Astrocyte of the hippocampus (primary cell): ENCODE results near the gene MGAM2.

ENCODE experiments used
- DNase-seq: peaks from one replicate; pipeline ENCODE4 v3.0.0; 2011; ENCODE audit warnings: low read depth, low spot score

MGAM2 gene

DNA sequence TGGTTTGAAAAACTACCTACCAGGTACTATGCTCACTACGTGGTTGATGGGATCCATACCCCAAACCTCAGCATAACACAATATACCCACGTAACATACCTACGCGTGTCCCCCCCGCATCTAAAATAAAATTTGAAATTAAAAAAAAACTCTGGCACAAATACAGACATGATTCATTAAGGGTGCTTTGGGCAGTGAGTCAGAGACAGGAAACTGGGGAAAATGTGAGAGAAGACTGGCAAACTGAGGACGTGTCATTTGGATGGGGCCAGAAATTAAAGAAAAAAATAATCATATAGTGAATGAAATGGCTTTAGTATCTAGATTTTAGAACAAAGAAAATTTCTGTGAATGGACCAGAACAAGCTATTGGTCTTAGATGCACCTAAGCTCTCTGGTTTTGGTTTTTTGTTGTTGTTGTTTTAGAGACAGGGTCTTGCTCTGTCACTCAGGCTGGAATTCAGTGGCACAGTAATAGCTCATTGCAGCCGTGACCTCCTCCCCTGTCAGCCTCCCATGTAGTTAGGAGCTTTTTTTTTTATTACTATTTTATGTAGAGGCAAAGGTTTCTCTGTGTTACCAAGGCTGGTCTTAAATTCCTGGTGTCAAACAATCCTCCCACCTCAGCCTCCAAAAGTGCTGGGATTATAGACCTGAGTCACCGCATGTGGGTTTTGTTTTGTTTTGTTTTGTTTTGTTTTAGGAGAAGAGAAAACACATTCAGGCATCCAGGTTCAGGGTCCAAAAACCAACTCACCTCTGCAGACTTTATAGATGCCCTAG lies 152.3 kb downstream of the MGAM2 start:
- DNase-seq: peak; percentile 26
